ENCODE results near the gene ZNF273.
"Not testable (repeated sequence)": the region's sequence is repeated elsewhere in the genome, so short reads cannot be mapped to it uniquely, and the experiment has no call there.

The ZNF273 gene

DNA sequence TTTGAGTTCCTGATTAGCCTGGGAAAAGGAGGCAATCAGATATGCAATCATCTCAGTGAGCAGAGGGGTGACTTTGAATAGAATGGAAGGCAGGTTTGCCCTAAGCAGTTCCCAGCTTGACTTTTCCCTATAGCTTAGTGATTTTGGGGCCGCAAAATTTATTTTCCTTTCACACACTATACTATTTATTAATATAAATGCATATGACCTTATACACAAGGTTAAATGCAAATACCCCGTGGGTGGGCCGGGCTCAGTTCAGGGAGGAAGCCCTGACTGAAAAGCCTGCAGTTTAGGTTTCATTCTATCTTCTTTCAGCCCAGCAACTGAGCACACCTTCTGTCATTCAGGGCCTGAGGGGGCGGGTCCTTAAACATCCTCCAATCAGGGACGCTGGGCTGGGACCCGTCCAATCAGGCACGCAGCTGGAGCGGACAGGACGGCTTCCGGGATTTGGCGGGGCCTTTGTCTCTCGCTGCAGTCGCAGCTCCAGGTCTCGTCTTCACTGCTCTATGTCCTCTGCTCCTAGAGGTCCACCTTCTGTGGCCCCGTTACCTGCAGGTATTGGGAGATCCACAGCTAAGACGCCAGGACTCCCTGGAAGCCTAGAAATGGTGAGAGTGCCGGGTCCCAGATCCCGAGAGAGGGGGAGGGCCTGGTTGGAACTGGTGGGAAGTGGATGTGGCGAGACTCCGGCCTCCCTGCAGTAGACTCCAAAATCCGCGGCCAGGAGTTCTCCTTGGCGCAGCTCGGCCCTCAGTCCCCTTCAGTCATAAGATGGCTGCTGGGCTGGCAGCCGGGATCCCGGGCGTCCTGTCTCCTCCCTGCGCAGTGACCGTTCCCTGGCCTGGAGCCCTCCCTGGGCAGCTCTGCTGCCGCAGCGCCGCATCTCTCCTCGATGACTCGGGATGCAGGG is at the start of gene ZNF273:
Gene ZNF273 (plus strand): TSS at position 468 of the 916 bp plus-strand sequence. CDS start 45 bp downstream, at position 513.
- peak within 1 kb of the TSS; percentile 98 for H3K9ac ChIP-seq (ENCODE audit: low read length)
- no peaks in the 10 kb centered on the region for H3K36me3 ChIP-seq (ENCODE audit: control insufficient read depth, insufficient read depth, low read length)
- no peaks in the 10 kb centered on the region for H3K27me3 ChIP-seq (ENCODE audit: control insufficient read depth, insufficient read depth, low read length)
- H3K27ac ChIP-seq (ENCODE audit: low read depth, low read length), result peak within 1 kb of the TSS; percentile 87
- peaks cover 20% of the 10 kb centered on the region; the same call in 1 of the 2 replicates for H3K4me1 ChIP-seq (ENCODE audit: control insufficient read depth, insufficient read depth, low read length)
- H3K4me3 ChIP-seq (ENCODE audit: low read depth, low read length), result peak within 1 kb of the TSS; percentile 93
- no peaks in the 10 kb centered on the region for H3K9me3 ChIP-seq (ENCODE audit: control insufficient read depth, insufficient read depth, low read depth, low read length)

DNA sequence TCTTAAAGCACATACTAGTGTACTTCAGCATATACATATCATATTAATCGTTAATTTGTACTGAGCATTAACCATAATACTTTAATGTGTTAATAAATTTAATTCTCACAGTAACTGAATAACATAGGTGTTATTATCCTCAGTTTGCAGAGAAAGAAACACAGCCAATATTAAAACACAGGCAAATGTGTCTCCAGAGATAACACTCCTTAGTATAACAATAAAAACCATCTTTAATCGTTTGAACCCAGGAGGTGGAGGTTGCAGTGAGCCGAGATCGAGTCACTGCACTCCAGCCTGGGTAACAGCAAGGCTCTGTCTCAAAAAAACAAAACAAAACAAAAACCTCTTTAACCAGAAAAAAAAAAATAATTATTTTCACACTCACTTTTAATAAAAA is 49.4 kb upstream of the ZNF273 start:
- Histone ChIP-seq H3K4me3 (ENCODE audit: low read depth, low read length) (no peak overlapping the region), H3K4me1 (ENCODE audit: control insufficient read depth, insufficient read depth, low read length) (0 out of 2 replicates have a peak, but pooled peaks cover 3% of the 10 kb centered on the region), H3K36me3 (ENCODE audit: control insufficient read depth, insufficient read depth, low read length) (no peaks in the 10 kb centered on the region), H3K9ac (ENCODE audit: low read length) (no peak overlapping the region), H3K27ac (ENCODE audit: low read depth, low read length) (no peak overlapping the region), H3K27me3 (ENCODE audit: control insufficient read depth, insufficient read depth, low read length) (no peaks in the 10 kb centered on the region), H3K9me3 (ENCODE audit: control insufficient read depth, insufficient read depth, low read depth, low read length) (no peaks in the 10 kb centered on the region)

DNA sequence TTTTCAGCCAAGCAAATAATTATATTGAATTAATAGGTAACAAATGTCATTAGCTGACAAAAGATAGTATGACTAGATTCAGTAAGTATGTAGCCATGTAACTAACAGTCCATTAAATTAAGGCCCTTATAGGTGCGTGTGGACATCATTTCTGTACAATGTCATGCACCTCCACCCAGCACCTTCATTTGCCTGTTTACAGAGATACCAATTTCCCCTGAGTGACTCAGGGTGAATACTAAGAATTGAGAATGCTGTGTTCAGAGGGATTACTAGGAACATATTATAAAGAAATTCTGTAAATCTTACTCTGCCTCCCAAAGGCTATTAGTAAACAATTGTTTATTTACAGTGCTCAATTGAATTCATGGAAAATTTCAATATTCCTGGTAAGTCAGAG is 48.1 kb upstream of the ZNF273 start:
- no peaks in the 10 kb centered on the region for H3K9me3 ChIP-seq (ENCODE audit: control insufficient read depth, insufficient read depth, low read depth, low read length)
- no peak overlapping the region for H3K4me3 ChIP-seq (ENCODE audit: low read depth, low read length)
- no peaks in the 10 kb centered on the region for H3K27me3 ChIP-seq (ENCODE audit: control insufficient read depth, insufficient read depth, low read length)
- no peaks in the 10 kb centered on the region for H3K36me3 ChIP-seq (ENCODE audit: control insufficient read depth, insufficient read depth, low read length)
- no peaks in the 10 kb centered on the region for H3K4me1 ChIP-seq (ENCODE audit: control insufficient read depth, insufficient read depth, low read length)
- H3K9ac ChIP-seq (ENCODE audit: low read length), result no peak overlapping the region
- no peak overlapping the region for H3K27ac ChIP-seq (ENCODE audit: low read depth, low read length)

DNA sequence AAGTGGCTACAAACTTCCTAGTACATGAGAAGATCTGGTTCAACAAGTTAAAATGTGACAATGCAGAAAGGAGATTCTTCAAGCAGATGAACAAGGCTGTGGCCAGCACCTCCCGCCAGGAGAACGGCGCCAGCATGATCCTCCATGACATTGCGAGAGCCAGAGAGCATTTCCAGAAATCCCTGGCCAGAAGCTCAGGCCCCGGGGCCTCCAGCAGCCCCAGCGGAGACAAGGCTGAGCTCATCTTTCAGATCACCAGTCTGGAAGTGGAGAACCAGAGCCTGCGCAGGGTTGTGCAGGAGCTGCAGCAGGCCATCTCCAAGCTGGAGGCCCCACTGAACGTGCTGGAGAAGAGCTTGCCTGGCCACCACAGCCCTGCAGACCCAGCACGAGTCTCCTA is 40.1 kb upstream of the ZNF273 start:
- Histone ChIP-seq H3K9me3 (ENCODE audit: control insufficient read depth, insufficient read depth, low read depth, low read length) (peaks cover 22% of the 10 kb centered on the region), H3K4me3 (ENCODE audit: low read depth, low read length) (no peak overlapping the region), H3K27me3 (ENCODE audit: control insufficient read depth, insufficient read depth, low read length) (no peaks in the 10 kb centered on the region), H3K36me3 (ENCODE audit: control insufficient read depth, insufficient read depth, low read length) (no peaks in the 10 kb centered on the region), H3K27ac (ENCODE audit: low read depth, low read length) (no peak overlapping the region), H3K9ac (ENCODE audit: low read length) (no peak overlapping the region), H3K4me1 (ENCODE audit: control insufficient read depth, insufficient read depth, low read length) (no peaks in the 10 kb centered on the region)

DNA sequence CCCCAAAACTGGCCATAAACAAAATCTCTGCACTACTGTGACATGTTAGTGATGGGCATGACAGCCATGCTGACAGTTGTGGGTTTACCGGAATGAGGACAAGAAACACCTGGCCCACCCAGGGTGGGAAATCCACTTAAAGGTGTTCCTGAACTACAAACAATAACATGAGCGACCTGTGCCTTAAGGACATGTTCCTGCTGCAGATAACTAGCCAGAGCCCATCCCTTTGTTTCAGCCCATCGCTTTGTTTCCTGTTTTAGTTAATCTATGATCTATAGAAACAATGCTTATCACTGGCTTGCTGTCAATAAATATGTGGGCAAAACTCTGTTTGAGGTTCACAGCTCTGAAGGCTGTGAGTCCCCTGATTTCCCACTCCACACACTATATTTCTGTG is 39.5 kb upstream of the ZNF273 start:
- not testable (repeated sequence) for H3K4me3 ChIP-seq (ENCODE audit: low read depth, low read length); H3K27ac ChIP-seq (ENCODE audit: low read depth, low read length); H3K36me3 ChIP-seq (ENCODE audit: control insufficient read depth, insufficient read depth, low read length); H3K9ac ChIP-seq (ENCODE audit: low read length); H3K4me1 ChIP-seq (ENCODE audit: control insufficient read depth, insufficient read depth, low read length); H3K27me3 ChIP-seq (ENCODE audit: control insufficient read depth, insufficient read depth, low read length)
- H3K9me3 ChIP-seq (ENCODE audit: control insufficient read depth, insufficient read depth, low read depth, low read length), result peaks cover 25% of the 10 kb centered on the region

DNA sequence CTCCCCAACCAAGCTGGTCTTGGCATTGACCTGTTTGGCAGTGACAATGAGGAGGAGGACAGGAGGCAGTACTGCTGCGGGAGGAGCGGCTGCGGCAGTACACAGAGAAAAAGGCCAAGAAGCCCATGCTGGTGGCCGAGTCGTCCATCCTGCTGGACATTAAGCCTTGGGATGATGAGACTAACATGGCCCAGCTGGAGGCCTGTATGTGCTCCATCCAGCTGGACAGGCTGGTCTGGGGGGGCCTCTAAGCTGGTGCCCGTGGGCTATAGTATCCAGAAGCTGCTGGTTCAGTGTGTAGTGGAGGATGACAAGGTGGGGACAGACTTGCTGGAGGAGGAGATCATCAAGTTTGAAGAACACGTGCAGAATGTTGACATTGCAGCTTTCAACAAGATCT is 39.1 kb upstream of the ZNF273 start:
- no peak overlapping the region for H3K27ac ChIP-seq (ENCODE audit: low read depth, low read length)
- peaks cover 25% of the 10 kb centered on the region for H3K9me3 ChIP-seq (ENCODE audit: control insufficient read depth, insufficient read depth, low read depth, low read length)
- H3K36me3 ChIP-seq (ENCODE audit: control insufficient read depth, insufficient read depth, low read length), result no peaks in the 10 kb centered on the region
- no peak overlapping the region for H3K4me3 ChIP-seq (ENCODE audit: low read depth, low read length)
- no peaks in the 10 kb centered on the region for H3K4me1 ChIP-seq (ENCODE audit: control insufficient read depth, insufficient read depth, low read length)
- H3K27me3 ChIP-seq (ENCODE audit: control insufficient read depth, insufficient read depth, low read length), result no peaks in the 10 kb centered on the region
- H3K9ac ChIP-seq (ENCODE audit: low read length), result no peak overlapping the region

DNA sequence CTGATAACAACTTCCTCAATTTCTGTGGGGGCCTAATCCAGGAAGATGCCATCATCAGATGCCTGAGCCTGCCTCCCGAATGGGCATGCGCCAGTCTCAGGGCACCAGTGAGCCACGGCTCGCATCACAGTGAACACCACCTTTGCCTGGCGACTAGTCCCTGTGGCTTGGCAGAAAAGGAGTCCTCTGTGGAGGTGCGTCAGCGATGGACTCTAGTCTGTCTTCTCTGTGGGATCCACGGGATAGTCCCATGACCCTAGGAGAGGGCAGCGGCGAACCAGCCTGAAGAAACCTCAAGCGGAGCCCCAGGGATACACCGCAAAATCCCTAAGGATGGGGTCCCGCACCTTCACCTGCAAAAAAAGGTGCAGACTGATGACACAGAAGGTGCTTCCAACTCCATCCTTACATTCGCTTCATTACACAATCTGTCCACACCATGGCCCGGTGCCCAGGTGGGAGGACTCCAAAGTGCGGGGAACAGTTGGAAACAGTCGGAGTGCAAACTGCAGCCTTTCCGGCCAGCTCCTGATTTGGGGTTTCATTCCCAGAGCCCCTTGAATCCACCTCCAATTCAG is 35.1 kb upstream of the ZNF273 start:
- no peak overlapping the region for H3K4me3 ChIP-seq (ENCODE audit: low read depth, low read length)
- H3K4me1 ChIP-seq (ENCODE audit: control insufficient read depth, insufficient read depth, low read length), result no peaks in the 10 kb centered on the region
- no peaks in the 10 kb centered on the region for H3K36me3 ChIP-seq (ENCODE audit: control insufficient read depth, insufficient read depth, low read length)
- no peak overlapping the region for H3K27ac ChIP-seq (ENCODE audit: low read depth, low read length)
- H3K27me3 ChIP-seq (ENCODE audit: control insufficient read depth, insufficient read depth, low read length), result no peaks in the 10 kb centered on the region; the same call in 1 of the 2 replicates
- peaks cover 25% of the 10 kb centered on the region for H3K9me3 ChIP-seq (ENCODE audit: control insufficient read depth, insufficient read depth, low read depth, low read length)
- no peak overlapping the region for H3K9ac ChIP-seq (ENCODE audit: low read length)

DNA sequence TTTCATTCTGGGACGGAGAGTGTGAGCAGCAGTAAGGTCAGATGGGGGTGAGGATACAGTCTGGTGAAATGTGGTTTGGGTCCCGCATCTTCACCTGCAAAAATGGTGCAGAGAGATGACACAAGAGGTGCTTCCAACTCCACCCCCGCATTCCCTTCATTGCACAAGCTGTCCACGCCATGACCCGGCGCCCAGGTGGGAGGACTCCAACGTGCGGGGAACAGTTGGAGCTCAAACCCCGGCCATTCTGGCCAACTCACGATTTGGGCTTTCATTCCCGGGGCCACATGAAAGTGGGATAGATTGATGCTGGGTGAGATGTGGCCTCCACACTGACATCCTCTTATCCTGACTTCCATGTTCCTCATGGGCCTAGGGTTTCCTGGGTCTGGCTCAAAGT is 34.6 kb upstream of the ZNF273 start:
- Histone ChIP-seq H3K4me1 (ENCODE audit: control insufficient read depth, insufficient read depth, low read length) (no peaks in the 10 kb centered on the region), H3K27me3 (ENCODE audit: control insufficient read depth, insufficient read depth, low read length) (no peaks in the 10 kb centered on the region; the same call in 1 of the 2 replicates), H3K9ac (ENCODE audit: low read length) (no peak overlapping the region), H3K9me3 (ENCODE audit: control insufficient read depth, insufficient read depth, low read depth, low read length) (peaks cover 23% of the 10 kb centered on the region), H3K27ac (ENCODE audit: low read depth, low read length) (no peak overlapping the region), H3K4me3 (ENCODE audit: low read depth, low read length) (no peak overlapping the region), H3K36me3 (ENCODE audit: control insufficient read depth, insufficient read depth, low read length) (no peaks in the 10 kb centered on the region)

DNA sequence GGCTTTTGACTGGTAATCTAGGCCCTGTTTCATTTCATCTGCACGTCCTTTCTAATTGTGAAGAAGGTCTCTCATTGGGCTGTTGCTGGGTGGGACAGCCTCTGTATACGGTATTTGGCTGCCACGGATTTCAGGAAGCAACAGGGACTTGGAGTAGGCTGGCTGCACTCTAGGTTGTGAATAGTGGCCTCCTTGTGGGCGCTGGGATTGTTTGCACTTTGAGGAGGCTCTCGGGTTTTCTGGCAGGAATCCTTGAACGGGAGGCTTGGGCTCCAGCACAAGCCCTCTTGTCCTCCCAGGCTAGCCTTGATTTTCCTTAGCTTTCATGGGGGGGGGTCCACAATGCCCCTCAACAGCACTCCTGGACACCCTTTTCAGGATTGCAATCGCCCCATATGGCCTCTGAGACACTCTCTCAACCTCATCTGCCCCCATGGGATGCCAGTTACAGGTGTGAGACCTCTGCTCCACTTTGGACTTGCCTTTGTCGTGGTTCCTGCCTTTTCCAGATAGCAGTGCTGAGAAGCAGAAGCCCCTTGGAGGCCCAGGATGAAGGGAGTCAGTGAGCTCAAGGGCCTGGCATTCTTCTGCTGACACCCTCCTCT is 33.9 kb upstream of the ZNF273 start:
- Histone ChIP-seq H3K4me3 (ENCODE audit: low read depth, low read length) (no peak overlapping the region), H3K27ac (ENCODE audit: low read depth, low read length) (no peak overlapping the region), H3K27me3 (ENCODE audit: control insufficient read depth, insufficient read depth, low read length) (peaks cover under 1% of the 10 kb centered on the region; the same call in 1 of the 2 replicates), H3K9ac (ENCODE audit: low read length) (no peak overlapping the region), H3K4me1 (ENCODE audit: control insufficient read depth, insufficient read depth, low read length) (no peaks in the 10 kb centered on the region), H3K36me3 (ENCODE audit: control insufficient read depth, insufficient read depth, low read length) (no peaks in the 10 kb centered on the region), H3K9me3 (ENCODE audit: control insufficient read depth, insufficient read depth, low read depth, low read length) (peaks cover 18% of the 10 kb centered on the region; the same call in 1 of the 2 replicates)

DNA sequence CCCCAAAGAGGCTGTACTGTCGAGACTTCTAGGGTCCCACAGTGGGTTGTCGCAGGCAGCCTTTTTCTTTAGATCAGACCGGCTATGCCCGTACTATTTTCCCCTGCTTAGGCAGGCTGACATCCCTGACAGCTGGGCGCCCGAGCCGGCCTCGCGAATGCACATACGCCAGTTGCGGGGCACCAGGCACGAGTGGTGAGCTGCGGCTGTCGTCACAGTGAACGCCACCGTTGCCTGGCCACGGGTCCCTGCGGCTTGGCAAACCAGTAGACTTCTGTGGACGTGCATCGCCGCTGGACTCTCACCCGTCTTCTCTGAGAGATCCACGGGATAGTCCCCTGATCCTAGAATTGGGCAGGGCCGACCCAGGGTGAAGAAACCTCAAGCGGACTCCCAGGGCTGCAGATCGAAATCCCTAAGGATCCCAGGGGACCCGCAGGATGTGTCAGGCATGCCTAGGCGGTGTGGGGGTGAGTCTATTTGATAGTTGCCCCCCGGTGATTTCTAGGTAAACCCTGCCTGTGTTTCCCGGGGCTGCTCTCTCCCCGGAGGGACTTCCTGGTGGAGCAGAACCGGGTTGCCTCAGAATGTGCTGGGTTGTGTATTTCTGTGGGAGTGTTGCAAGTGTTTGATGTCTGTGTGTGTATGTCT is 33.0 kb upstream of the ZNF273 start:
- H3K36me3 ChIP-seq (ENCODE audit: control insufficient read depth, insufficient read depth, low read length), result no peaks in the 10 kb centered on the region
- no peak overlapping the region for H3K9ac ChIP-seq (ENCODE audit: low read length)
- H3K4me3 ChIP-seq (ENCODE audit: low read depth, low read length), result no peak overlapping the region
- H3K27ac ChIP-seq (ENCODE audit: low read depth, low read length), result no peak overlapping the region
- H3K4me1 ChIP-seq (ENCODE audit: control insufficient read depth, insufficient read depth, low read length), result no peaks in the 10 kb centered on the region
- peaks cover 17% of the 10 kb centered on the region; the same call in 1 of the 2 replicates for H3K9me3 ChIP-seq (ENCODE audit: control insufficient read depth, insufficient read depth, low read depth, low read length)
- peaks cover 8% of the 10 kb centered on the region; the same call in 1 of the 2 replicates for H3K27me3 ChIP-seq (ENCODE audit: control insufficient read depth, insufficient read depth, low read length)
